NB4 (cell line): ENCODE results near the gene SERP2.

ENCODE experiments used
- DNase-seq: peaks from one replicate; pipeline ENCODE4 v3.0.0; 2010; ENCODE audit warnings: low read depth
- H3K4me3 ChIP-seq: one replicate; pipeline ENCODE4 v1.5.1; 2011; ENCODE audit warnings: mild to moderate bottlenecking, low read depth, low read length, moderate library complexity
- CTCF ChIP-seq: IDR thresholded peaks from one replicate; pipeline ENCODE4 v1.5.1; 2012; ENCODE audit warnings: low read depth, low read length
- MAX ChIP-seq: IDR thresholded peaks from 2 replicates; pipeline ENCODE4 v1.6.1; 2011; ENCODE audit warnings: low read depth, low read length
- MYC ChIP-seq: IDR thresholded peaks from 2 replicates; pipeline ENCODE4 v1.6.1; 2011; ENCODE audit warnings: low read depth, low read length
- POLR2A ChIP-seq: IDR thresholded peaks from 2 replicates; pipeline ENCODE4 v1.6.1; 2011; ENCODE audit warnings: mild to moderate bottlenecking; ENCODE audit not compliant: insufficient read length; ENCODE audit errors: extremely low read depth

SERP2 gene

GRCh38 chr13:44368062-44368591, 5.5 kb upstream of the SERP2 start:
- no peak for DNase-seq
- no peak overlapping the region for H3K4me3 ChIP-seq
- TF ChIP-seq MAX = no peak
- TF ChIP-seq MYC = no peak
- no peak for TF ChIP-seq CTCF
- TF ChIP-seq POLR2A = no peak

- TF ChIP-seq POLR2A (no peak), CTCF (no peak)
- DNase-seq = no peak
- no peak overlapping the region for H3K4me3 ChIP-seq
Measured at GRCh38 chr13:44368599-44369368, 4.8 kb upstream of the SERP2 start.

- H3K4me3 ChIP-seq = no peak overlapping the region
- TF ChIP-seq MAX (no peak), CTCF (no peak)
- DNase-seq = no peak
Measured at GRCh38 chr13:44371421-44371820, 2.2 kb upstream of the SERP2 start.

GRCh38 chr13:44373247-44373600, 400 bp upstream of the SERP2 start:
- no peak for TF ChIP-seq CTCF
- no peak for TF ChIP-seq POLR2A
- no peak for TF ChIP-seq MAX
- no peak for TF ChIP-seq MYC
- DNase-seq = no peak
- no peak overlapping the region for H3K4me3 ChIP-seq

- DNase-seq = no peak
- H3K4me3 ChIP-seq = no peak overlapping the region
- TF ChIP-seq MAX (no peak), MYC (no peak), CTCF (no peak)
Measured at GRCh38 chr13:44374348-44374712, 706 bp downstream of the SERP2 start.

GRCh38 chr13:44378277-44378676, 4.7 kb downstream of the SERP2 start:
- TF ChIP-seq MAX (no peak), POLR2A (no peak)
- H3K4me3 ChIP-seq = no peak overlapping the region
- no peak for DNase-seq
